ENCODE data around the gene USP49.

Gene USP49

DNA sequence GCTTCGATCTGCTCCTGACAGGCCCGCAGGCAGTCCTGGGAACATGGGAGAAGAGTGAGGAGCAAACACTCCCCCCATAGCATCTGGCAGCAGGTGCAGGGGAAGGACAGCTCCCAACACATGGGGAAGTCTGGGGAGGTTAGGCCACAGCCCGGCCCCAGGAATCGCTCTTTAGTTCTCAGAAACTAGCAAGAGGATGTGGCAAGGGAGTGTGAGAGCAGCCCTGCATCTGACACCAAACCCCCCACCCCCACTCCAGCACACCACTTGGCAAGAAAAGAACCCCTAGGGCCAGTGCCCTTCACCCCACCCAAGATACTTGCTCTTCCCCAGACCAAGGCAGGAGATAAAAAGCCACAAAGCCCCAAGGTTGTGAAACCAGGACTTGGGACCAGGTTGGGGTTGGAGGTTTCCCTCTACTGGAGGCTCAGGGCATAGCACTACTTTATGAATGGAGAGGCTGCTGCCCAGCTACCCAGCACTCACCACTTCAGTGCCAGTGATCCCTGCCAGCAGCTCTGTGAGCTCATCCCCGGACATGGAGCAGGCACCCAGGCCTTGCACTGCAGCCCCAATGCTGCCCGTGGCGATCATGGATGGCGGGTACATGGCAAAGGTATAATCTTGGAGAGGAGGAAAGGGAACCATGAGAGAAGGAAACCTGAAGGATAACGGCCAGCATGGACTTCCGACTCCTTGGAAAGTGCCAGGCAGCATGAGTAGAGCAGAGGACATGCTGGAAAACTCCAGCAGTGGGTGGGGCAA is 41.1 kb upstream of the USP49 start:
- H3K4me3 Mint-ChIP-seq = peak overlapping the region; percentile 97
- no peaks in the 10 kb centered on the region for H3K27me3 Mint-ChIP-seq
- H3K9me3 Mint-ChIP-seq = no peaks in the 10 kb centered on the region
- peaks cover 62% of the 10 kb centered on the region for H3K4me1 Mint-ChIP-seq
- peak overlapping the region; percentile 84 for H3K27ac Mint-ChIP-seq
- DNase-seq = peak; percentile 79
- peaks cover 68% of the 10 kb centered on the region for H3K36me3 Mint-ChIP-seq (ENCODE audit: low read depth)
- peak; percentile 75 for ATAC-seq

DNA sequence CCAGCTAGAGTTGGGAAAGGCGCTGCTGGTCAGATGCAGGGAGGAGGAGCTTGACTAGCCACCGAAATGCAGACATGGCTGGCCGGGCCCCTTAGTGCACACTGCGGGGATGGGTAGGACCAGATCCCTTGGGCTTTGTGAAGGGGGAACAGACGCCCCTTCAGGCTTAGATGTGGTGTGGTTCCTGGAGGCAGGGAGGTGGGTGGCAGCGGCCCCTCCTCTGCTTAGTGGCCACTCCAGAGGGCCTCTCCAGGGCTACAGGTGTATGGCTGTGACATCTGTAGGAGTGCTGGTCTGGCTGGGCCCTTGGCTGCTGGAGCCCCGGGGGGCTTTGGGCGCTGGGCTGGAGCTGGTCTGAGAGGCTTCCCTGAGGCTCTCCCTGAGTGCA is 40.5 kb upstream of the USP49 start:
- H3K36me3 Mint-ChIP-seq (ENCODE audit: low read depth) = peaks cover 71% of the 10 kb centered on the region
- peaks cover 62% of the 10 kb centered on the region for H3K4me1 Mint-ChIP-seq
- peak overlapping the region; percentile 84 for H3K27ac Mint-ChIP-seq
- ATAC-seq = no peak
- no peaks in the 10 kb centered on the region for H3K9me3 Mint-ChIP-seq
- H3K4me3 Mint-ChIP-seq = peak overlapping the region; percentile 97
- DNase-seq = no peak
- H3K27me3 Mint-ChIP-seq = no peaks in the 10 kb centered on the region

DNA sequence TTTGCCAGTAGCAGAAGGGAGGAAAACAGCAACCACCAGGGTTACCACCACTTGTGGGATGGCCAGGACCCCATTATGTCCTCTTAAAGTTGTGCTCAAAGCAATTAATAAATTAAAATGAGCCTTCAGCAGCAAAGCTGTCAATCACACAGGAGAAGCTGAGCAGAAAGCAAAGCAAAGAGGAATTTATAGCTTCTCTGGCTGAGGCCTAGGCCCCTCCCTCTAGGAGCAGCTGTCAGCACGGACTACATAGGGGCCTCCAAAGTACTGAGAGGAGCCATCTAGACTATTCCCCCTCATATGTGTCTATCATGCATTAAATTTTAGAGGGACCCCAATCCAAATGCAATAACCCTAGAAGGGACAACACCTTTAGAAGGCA is 40.0 kb upstream of the USP49 start:
- H3K27me3 Mint-ChIP-seq = no peaks in the 10 kb centered on the region
- ATAC-seq (no peak), DNase-seq (no peak)
- peaks cover 67% of the 10 kb centered on the region for H3K36me3 Mint-ChIP-seq (ENCODE audit: low read depth)
- H3K4me1 Mint-ChIP-seq = peaks cover 60% of the 10 kb centered on the region
- no peaks in the 10 kb centered on the region for H3K9me3 Mint-ChIP-seq
- peak overlapping the region; percentile 84 for H3K27ac Mint-ChIP-seq
- H3K4me3 Mint-ChIP-seq = peak overlapping the region; percentile 97

DNA sequence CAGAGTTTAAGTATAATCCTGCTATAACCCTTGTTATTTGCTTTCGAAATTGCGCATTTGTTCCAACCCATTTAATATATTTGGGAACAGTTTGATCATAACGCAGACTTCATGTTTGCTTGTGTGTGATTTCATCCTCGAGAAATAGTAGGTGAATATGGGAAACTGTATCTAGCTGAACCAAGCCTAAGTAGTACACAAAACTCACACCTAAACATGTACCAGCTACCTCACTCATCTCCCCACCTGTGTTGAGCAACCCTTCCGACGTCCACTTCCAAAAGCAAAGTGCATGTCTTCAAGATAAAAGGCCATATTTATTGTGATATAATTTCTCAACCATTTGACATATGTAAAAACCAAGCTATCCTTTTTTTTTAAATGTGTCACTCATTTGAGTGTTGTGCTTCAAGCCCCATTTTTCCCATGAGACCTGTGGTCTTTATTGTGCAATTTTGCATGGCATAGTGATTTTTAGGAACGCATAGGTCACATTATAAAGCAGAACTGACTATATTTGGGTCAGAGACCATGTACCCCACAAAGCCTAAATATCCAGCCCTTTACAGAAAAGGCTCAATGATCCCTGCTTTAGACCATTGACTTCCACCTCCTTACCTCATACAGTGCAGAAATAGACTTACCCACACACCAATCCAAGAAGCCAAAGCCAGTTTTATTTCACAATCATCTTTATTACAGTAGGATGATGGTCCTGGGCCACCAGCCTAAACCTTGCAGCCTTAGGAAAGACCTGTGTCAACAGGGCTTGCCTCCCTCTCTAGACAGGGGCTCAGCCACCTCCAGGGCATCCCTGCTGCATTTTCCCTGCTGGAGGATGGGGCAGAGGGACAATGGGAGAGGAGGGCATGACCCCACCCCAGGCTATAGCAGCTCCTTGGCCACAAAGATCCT is 39.4 kb upstream of the USP49 start:
- peaks cover 53% of the 10 kb centered on the region for H3K4me1 Mint-ChIP-seq

DNA sequence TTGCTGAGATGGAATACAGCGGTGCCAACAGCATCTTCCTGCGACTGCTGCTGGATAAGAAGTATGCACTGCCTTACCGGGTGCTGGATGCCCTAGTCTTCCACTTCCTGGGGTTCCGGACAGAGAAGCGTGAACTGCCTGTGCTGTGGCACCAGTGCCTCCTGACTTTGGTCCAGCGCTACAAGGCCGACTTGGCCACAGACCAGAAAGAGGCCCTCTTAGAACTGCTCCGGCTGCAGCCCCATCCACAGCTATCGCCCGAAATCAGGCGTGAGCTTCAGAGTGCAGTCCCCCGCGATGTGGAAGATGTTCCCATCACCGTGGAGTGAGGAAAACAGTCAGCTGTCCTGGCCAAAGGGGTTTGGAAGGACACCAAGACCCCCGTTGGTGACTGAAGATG is 37.2 kb upstream of the USP49 start:
- DNase-seq (no peak), ATAC-seq (no peak)
- Mint-ChIP-seq H3K27ac (no peak overlapping the region), H3K4me3 (no peak overlapping the region), H3K9me3 (no peaks in the 10 kb centered on the region), H3K27me3 (no peaks in the 10 kb centered on the region), H3K36me3 (ENCODE audit: low read depth) (peaks cover 64% of the 10 kb centered on the region), H3K4me1 (peaks cover 35% of the 10 kb centered on the region)

More for the DNA sequence above, 39.4 kb upstream of the USP49 start:
- H3K27me3 Mint-ChIP-seq = no peaks in the 10 kb centered on the region
- no peak overlapping the region for H3K4me3 Mint-ChIP-seq
- no peak for DNase-seq
- ATAC-seq = no peak
- peaks cover 64% of the 10 kb centered on the region for H3K36me3 Mint-ChIP-seq (ENCODE audit: low read depth)
- peak overlapping the region; percentile 84 for H3K27ac Mint-ChIP-seq
- H3K9me3 Mint-ChIP-seq = no peaks in the 10 kb centered on the region

DNA sequence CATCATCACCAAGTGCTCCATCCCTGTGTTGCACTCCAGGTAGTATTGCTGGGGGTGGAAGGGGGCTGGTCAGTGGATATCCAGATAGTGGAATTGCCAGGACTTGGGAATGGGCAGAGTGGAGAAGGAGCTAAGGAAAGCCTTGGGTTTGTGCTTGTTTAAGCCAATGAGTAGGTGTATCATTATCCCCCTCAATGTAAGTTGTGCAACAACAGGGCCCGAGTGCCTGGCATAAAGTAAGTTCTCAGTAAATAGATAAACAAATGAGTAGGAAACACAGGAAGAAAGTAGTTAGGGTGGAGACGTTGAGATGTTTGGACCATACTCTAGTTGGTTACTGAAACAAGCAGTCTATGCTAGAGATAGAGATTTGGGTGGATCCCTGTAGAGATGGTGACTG is 36.6 kb upstream of the USP49 start:
- no peak overlapping the region for H3K4me3 Mint-ChIP-seq
- DNase-seq (no peak), ATAC-seq (no peak)
- peaks cover 63% of the 10 kb centered on the region for H3K36me3 Mint-ChIP-seq (ENCODE audit: low read depth)
- H3K27ac Mint-ChIP-seq = no peak overlapping the region
- H3K27me3 Mint-ChIP-seq = no peaks in the 10 kb centered on the region
- H3K4me1 Mint-ChIP-seq = peaks cover 33% of the 10 kb centered on the region
- H3K9me3 Mint-ChIP-seq = no peaks in the 10 kb centered on the region

DNA sequence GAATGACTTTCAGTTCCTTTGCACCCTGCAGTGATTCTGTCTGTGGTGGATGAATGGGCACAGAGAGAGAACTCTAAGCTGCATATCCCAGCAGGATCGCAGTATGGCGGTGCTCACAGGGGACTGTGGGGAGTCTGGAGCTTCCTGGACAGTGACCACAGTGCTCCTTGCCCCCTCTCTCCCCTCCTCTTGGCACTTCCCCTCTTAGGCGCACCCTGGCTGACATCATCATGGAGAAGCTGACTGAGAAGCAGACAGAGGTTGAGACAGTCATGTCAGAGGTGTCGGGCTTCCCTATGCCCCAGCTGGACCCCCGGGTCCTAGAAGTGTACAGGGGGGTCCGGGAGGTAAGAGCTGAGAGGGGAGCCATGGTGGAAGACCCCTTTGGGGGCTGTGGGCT is 34.7 kb upstream of the USP49 start:
- Mint-ChIP-seq H3K27me3 (no peaks in the 10 kb centered on the region), H3K4me3 (no peak overlapping the region), H3K4me1 (peaks cover 20% of the 10 kb centered on the region), H3K36me3 (ENCODE audit: low read depth) (peaks cover 57% of the 10 kb centered on the region), H3K27ac (peak overlapping the region; percentile 59), H3K9me3 (no peaks in the 10 kb centered on the region)
- DNase-seq (no peak), ATAC-seq (no peak)

DNA sequence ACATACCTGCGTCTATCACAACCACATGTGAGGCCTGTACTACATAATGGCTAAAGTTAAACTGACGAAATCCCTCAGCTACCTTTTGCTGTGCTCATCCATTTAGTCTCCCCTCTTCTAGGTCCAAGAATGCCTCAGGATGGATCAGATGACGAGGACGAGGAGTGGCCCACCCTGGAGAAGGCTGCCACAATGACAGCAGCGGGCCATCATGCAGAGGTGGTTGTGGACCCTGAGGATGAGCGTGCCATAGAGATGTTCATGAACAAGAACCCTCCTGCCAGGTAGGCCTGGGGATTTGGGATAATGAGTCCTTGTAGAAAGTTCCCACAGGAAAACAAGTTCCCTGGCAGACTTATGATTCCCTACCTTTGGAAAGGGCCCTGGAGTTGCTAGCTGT is 32.1 kb upstream of the USP49 start:
- H3K4me1 Mint-ChIP-seq = peaks cover 37% of the 10 kb centered on the region
- H3K36me3 Mint-ChIP-seq (ENCODE audit: low read depth) = peaks cover 62% of the 10 kb centered on the region
- H3K27me3 Mint-ChIP-seq = no peaks in the 10 kb centered on the region
- H3K4me3 Mint-ChIP-seq = no peak overlapping the region
- DNase-seq (no peak), ATAC-seq (no peak)
- no peaks in the 10 kb centered on the region for H3K9me3 Mint-ChIP-seq
- peak overlapping the region; percentile 22 for H3K27ac Mint-ChIP-seq

DNA sequence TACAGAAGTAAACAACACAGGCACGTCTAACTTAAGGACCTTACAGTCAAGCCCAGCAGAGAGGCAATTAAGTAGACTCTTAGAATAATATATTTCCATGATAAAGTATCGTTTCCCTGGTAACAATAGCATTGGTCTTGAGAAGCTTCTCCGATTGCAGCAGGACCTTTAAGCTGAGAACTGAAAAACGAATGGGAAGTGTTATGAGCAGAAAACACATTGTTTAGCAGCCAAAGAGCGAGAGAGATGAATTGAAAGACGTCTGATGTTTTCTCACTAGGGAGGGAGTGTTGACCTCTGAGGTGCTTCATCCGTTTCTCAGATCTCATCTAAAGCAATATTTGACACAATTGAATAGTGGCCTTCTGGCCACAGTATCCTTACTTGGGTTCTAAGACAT is 27.0 kb upstream of the USP49 start:
- Mint-ChIP-seq H3K9me3 (no peaks in the 10 kb centered on the region), H3K4me1 (peaks cover 57% of the 10 kb centered on the region), H3K4me3 (peak overlapping the region; percentile 88), H3K27ac (peak overlapping the region; percentile 94), H3K36me3 (ENCODE audit: low read depth) (peaks cover 34% of the 10 kb centered on the region), H3K27me3 (no peaks in the 10 kb centered on the region)
- ATAC-seq = no peak
- DNase-seq = no peak

DNA sequence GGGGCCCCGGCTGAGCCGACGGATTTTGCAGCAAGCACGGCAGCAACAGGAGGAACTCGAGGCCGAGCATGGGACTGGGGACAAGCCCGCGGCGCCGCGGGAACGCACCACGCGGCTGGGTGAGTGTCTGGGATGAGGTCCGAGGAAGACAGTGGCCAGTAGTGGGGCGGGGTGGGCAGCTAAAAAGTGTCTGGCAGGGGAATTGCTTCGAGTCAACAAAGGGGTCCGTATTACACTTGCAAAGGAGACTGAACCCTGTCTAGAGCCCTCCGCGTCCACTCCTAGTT is 26.5 kb upstream of the USP49 start:
- H3K27me3 Mint-ChIP-seq = no peaks in the 10 kb centered on the region
- ATAC-seq = peak; percentile 6
- no peak for DNase-seq
- H3K27ac Mint-ChIP-seq = peak overlapping the region; percentile 94
- H3K4me3 Mint-ChIP-seq = peak overlapping the region; percentile 88
- peaks cover 55% of the 10 kb centered on the region for H3K4me1 Mint-ChIP-seq
- H3K9me3 Mint-ChIP-seq = no peaks in the 10 kb centered on the region
- peaks cover 34% of the 10 kb centered on the region for H3K36me3 Mint-ChIP-seq (ENCODE audit: low read depth)

DNA sequence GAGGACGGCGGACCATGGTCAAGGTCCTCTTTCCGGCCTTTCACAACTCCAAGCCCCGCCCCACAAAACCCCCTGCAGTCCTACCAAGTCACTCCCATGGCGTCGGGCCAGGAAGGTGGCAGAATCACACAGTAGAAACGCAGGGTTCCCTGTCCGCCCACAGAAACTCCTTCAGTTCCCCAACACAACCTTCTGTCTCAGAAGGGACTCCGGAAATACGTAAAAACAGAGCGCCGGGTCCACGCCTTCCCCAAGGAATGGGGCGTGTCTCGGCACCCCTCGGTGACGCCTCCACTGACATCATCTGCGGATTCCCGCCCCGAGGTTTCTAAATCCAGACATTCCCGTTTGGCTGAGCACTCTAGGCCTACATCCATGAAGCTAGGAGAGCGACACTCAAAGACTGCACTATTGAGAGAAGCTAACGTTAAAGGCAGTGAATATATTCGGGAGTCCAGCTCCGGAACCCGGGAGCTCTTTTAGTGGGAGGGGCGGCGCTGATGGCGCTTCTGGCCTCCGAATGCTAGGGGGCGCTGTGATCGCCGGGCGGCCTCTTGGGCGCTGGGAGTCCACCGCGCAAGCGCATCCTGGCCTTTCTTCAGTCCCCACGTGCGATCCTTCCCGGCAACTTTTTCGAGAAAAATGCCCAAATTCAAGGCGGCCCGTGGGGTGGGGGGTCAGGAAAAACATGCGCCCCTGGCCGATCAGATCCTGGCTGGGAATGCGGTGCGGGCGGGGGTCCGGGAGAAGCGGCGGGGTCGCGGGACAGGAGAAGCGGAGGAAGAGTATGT is 25.9 kb upstream of the USP49 start, which contains the start of the genes BYSL and MED20:
Gene BYSL, plus strand, starts transcription at position 579 of the 791 bp plus-strand sequence. Its CDS starts 64 bp downstream, at position 643.
Gene MED20, minus strand, starts transcription at position 219 of the 791 bp plus-strand sequence. Its CDS starts 121 bp downstream, at position 98.
- peak; percentile 97 for DNase-seq
- Mint-ChIP-seq H3K4me3 (peak within 1 kb of the TSS; percentile 88), H3K4me1 (peaks cover 54% of the 10 kb centered on the region), H3K36me3 (ENCODE audit: low read depth) (peaks cover 35% of the 10 kb centered on the region), H3K9me3 (no peaks in the 10 kb centered on the region), H3K27ac (peak within 1 kb of the TSS; percentile 94), H3K27me3 (no peaks in the 10 kb centered on the region)
- ATAC-seq = peak; percentile 88

DNA sequence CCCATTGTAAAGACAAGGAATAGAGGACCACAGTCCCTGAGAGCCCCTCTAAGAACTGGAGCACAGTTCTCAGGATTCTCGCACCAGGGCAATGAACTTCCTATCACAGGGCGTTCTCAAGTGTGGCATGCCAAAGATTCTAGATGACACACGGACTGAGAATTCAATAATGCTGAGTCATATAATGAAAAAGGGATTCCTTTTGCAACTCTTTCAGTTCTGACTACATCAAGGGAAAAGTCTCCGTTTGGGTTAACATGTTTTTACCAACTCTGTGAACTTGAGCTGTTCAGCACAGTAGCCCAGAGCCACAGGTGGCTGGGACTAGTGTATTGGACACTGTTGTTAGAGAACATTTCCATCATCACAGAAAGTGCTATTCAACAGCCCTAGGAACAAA is 22.4 kb upstream of the USP49 start:
- Mint-ChIP-seq H3K27me3 (no peaks in the 10 kb centered on the region), H3K27ac (peak overlapping the region; percentile 36), H3K4me1 (peaks cover 28% of the 10 kb centered on the region), H3K36me3 (ENCODE audit: low read depth) (peaks cover 27% of the 10 kb centered on the region), H3K4me3 (no peak overlapping the region), H3K9me3 (no peaks in the 10 kb centered on the region)
- no peak for DNase-seq
- no peak for ATAC-seq

DNA sequence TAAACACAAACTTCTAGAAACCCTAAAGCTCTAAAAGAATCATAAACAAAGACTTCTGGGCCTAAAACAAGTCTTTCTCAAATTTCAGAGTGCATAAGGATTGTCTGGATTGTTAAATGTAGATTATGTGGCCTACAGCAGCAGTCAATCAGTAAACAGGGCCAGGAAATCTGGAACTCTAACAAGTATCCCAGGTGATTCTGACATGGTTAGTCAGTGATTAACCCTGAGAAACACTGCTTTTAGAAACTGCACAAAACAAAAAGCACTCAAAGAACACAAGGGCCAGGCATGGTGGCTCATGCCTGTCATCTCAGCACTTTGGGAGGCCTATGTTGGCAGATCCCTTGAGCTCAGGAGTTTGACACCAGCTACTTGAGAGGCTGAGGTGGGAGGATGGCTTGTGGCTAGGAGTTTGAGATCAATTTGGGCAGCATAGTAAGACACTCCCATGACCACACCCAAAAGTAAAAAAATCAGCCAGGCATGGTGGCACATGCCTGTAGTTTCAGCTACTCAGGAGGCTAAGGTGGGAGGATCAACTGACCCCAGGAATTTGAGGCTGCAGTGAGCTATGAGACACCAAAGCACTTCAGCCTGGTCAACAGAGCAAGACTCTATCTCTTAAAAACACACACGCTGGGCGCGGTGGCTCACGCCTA is 19.8 kb upstream of the USP49 start:
- Mint-ChIP-seq H3K36me3 (ENCODE audit: low read depth) (peaks cover 30% of the 10 kb centered on the region), H3K4me3 (no peak overlapping the region), H3K27me3 (no peaks in the 10 kb centered on the region), H3K9me3 (no peaks in the 10 kb centered on the region), H3K4me1 (peaks cover 14% of the 10 kb centered on the region), H3K27ac (no peak overlapping the region)
- ATAC-seq (no peak), DNase-seq (no peak)

DNA sequence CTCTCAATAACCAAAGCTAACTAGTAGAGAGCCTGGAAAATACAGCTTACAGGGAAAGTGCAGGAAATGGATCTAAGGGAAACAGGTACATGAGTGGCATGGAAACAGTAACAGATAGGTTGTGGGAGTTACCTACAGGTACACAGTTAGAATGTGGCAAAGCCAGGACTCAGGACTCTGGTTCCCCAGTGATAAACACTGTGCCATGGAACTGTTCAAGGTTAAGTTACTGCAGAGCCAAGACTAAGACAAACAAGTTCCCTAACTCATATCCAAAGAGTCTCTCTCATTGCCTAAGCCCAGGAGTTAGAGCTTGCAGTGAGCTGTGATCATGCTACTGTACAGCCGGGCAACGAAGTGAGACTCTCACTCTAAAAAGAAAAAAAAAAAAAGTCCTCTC is 19.2 kb upstream of the USP49 start:
- no peak for ATAC-seq
- no peaks in the 10 kb centered on the region for H3K27me3 Mint-ChIP-seq

More for the DNA sequence above, 19.2 kb upstream of the USP49 start:
- peaks cover 9% of the 10 kb centered on the region for H3K4me1 Mint-ChIP-seq
- no peak for DNase-seq
- H3K9me3 Mint-ChIP-seq = no peaks in the 10 kb centered on the region
- no peak overlapping the region for H3K27ac Mint-ChIP-seq
- H3K36me3 Mint-ChIP-seq (ENCODE audit: low read depth) = peaks cover 30% of the 10 kb centered on the region
- no peak overlapping the region for H3K4me3 Mint-ChIP-seq
